ENCODE results near the gene CYP3A4.
"Not testable (repeated sequence)": the region's sequence is repeated elsewhere in the genome, so short reads cannot be mapped to it uniquely, and the experiment has no call there.

The CYP3A4 gene

GRCh38 chr7:99784007-99784406, at the start of gene CYP3A4:
CYP3A4 (minus strand) TSS chr7:99784184; CDS start chr7:99784081, 103 bp downstream.
- no peak for DNase-seq

- DNase-seq: no peak
Measured at GRCh38 chr7:99833289-99833877, 49.4 kb upstream of the CYP3A4 start.

- DNase-seq: no peak
Measured at GRCh38 chr7:99831595-99831994, 47.6 kb upstream of the CYP3A4 start.

GRCh38 chr7:99829524-99830160, 45.7 kb upstream of the CYP3A4 start:
- DNase-seq: no peak

DNA sequence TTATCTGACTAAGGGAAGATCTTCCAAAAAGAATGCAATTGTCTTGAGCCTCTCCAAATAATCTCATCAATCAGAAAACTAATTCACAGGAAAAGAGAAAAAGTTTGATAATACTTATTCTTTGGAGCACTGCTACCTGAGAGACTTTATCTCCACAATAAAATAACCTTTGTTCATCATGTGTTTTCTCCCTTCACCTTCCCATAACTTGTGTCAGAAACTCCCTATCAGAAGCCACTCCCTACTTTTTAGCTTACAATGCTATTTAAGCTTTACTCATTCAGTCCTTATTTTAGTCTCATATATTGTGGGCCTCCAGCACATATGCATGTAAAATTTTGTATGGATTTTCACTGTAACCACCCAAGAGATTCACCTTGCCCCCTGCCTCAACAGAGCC, 44.8 kb upstream of the CYP3A4 start:
- DNase-seq: no peak

DNA sequence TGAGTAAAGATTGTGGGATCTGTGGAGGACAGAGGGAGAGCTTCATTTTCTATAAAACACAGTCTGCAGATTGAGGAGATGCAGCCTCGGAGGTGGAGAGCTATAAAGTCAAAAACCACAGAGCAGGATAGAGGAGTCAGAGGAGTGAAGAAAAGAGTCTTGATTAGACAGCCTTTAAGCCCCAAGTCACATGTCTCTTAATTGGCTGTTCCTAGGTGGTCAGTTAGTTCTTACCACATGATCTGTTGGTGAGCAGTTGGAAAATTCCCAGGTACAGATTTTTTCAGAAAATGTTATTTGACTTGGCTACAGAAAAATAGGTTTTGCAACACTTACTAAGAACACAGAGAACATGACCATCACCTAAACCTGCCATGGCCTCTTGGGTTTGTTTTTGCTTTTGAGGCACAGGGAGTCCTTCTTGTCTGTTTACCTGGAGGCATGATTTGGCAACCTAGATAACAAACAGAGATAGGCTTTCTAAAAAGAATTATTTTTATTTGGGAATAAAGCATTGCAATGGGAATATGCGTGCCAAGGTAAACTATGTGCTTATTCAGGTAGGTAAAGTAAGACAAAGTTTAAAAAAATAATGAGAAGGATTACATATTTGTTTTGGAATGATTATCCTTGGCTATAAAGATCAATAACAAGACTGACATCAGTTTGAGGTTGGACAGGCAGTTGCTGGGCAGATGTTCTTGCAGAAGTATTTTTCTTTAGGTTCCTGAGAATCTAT, 43.2 kb upstream of the CYP3A4 start:
- no peak for DNase-seq

DNA sequence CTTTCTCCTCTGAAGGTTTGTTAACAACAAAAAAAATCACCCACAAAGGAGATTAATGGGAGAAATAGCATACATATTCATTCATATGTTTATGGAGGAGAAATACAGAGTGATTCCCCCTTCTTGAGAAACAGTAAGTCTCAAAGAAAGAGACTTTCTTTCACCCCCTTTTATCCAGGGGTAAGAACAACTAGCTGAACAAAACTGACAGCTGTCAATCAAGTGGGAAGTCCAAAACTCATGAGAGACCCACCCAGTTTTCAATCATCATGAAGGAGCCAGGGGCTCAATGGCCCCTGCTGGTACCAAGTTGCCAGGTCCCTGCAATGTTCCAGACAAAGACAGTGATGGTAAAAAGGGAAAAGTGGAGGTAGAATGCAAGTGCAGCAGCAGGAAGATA, 41.9 kb upstream of the CYP3A4 start:
- no peak for DNase-seq

- no peak for DNase-seq
Measured at GRCh38 chr7:99825452-99825851, 41.5 kb upstream of the CYP3A4 start.

GRCh38 chr7:99824091-99824490, 40.1 kb upstream of the CYP3A4 start:
- DNase-seq: no peak

DNA sequence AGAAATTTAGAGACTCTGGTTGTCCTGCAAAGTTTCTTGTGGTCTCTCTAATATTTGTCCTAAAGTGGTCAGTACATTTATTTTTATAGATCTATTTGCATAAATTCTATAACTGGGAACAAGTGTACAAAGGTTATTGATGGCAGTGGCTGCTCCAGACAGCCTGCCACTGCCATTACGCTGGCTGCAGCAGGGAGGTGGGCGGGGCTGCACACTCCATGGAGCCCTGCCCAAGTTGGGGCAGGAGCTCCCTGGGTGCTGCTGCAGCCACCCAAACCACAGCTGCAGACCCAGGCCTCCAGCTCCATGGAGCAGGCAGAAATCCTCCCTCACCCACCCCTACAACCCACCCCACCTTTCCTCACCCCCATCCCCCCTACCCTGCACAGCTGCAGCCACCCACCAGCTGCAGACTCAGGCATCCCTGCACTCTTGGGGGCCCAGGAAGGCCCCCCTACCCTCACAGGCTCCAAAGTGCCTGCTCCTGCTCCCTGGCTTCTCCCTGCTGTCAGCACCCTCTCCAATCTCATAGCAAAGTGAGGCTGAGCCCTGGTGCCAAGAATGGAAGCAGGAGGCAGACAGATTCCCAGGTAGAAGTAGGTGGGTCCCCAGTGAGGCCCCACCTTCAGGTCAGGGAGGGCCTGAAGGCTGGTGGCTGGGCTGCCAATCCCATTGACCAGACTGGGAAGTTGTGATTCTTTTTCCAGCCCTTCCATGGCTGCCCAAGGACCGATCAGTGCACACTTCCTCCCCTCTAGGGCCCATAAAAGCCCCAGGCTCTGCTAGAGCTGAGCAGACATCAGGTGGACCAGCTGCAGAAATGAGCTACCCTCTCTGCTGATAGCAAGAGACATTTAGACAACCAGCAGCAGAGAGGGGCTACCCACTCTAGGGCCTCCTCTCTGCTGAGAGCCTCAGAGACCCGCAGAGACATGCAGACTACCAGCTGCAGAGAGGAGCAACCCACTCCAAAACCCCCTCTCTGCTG, 39.0 kb upstream of the CYP3A4 start:
- DNase-seq: no peak

GRCh38 chr7:99820408-99821027, 36.5 kb upstream of the CYP3A4 start:
- no peak for DNase-seq

DNA sequence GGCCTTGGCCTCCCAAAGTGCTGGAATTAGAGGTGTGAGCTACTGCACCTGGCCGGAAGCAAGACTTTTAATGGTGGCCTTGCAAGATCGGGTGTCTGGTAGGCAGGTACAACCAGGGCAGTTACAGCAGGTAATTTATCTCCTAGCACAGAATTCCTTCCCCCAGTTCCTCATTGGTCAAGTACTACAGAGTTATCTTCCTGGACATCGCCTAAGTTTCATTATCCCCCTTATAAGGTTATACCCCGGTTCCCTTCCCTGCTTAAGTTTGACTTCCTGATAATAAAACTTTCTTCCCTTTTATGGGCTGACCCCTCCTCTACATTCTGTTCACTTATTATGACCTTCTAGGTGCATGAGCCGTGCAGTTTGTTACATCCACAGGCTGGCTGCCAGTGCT, 24.8 kb upstream of the CYP3A4 start:
- DNase-seq: no peak

DNA sequence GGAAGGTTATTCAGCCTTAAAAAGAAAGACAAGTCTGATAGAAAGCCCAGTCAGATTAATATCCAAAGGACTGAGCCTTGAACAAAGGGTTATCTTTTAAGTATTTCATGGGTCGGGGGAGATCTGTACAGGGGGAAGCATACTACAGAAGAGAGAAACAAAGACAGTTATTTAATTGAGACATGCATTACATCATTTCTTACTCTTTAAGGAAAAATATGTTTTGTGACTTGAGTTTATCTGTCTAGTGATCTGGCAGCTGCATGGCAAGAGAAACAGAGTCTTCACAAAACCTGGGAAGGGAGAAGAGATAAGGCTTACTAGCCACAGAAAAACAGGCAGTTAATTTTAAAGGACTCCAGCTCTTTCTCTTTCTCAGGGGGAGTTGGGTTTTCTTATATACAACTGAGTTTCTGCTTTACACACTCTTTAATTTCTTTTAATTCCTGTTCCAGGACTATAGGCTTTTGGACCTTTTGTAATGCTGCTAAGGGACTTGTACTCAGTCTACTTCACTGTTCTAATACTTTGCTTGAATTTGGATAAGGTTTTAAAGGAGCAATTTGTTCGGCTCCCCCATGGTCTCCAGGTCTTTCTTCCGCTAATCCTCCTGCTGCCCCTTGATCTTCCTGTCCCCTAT, 23.0 kb upstream of the CYP3A4 start:
- no peak for DNase-seq

DNA sequence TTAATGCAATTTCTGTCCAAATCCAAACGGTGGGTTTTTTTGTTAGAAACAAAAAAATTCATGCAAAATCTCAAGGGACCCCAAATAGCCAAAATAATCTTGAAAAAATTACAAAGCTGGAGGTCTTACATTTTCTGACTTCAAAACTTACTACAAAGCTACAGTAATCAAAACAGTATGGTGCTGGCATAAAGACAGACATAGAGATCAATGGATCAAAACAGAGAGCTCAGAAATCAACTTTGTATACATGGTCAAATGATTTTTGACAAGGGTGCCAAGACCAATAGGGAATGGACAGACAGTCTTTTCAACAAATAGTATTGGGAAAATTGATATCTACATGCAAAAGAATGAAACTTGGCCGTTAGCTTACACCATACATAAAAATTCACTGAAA, 21.7 kb upstream of the CYP3A4 start:
- DNase-seq: no peak

DNA sequence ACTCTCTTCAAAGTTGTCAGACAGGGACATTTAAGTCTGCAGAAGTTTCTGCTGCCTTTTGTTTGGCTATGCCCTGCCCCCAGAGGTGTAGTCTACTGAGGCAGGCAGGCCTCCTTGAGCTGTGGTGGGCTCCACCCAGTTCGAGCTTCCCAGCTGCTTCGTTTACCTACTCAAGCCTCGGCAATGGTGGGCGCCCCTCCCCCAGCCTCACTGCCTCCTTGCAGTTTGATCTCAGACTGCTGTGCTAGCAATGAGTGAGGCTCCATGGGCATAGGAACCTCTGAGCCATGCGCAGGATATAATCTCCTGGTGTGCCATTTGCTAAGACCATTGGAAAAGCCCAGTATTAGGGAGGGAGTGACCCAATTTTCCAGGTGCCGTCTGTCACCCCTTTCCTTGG, 19.1 kb upstream of the CYP3A4 start:
- DNase-seq: not testable (repeated sequence)

GRCh38 chr7:99801407-99801806, 17.4 kb upstream of the CYP3A4 start:
- not testable (repeated sequence) for DNase-seq

DNA sequence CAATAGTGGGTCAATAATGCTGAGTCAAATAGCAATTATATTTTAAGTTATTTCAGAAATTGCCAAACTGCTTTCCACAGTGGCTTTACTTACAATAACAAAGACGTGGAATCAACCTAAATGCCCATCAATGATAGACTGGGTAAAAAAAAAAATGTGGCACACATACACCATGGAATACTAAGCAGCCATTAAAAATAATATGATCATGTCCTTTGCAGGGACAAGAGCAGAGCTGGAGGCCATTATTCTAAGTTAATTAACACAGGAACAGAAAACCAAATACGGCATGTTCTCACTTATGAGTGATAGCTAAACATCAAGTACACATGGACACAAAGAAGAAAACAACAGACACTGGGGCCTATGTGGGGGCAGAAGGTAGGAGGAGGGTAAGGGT, 15.0 kb upstream of the CYP3A4 start:
- DNase-seq: no peak

- not testable (repeated sequence) for DNase-seq
Measured at GRCh38 chr7:99795864-99796263, 11.9 kb upstream of the CYP3A4 start.

DNA sequence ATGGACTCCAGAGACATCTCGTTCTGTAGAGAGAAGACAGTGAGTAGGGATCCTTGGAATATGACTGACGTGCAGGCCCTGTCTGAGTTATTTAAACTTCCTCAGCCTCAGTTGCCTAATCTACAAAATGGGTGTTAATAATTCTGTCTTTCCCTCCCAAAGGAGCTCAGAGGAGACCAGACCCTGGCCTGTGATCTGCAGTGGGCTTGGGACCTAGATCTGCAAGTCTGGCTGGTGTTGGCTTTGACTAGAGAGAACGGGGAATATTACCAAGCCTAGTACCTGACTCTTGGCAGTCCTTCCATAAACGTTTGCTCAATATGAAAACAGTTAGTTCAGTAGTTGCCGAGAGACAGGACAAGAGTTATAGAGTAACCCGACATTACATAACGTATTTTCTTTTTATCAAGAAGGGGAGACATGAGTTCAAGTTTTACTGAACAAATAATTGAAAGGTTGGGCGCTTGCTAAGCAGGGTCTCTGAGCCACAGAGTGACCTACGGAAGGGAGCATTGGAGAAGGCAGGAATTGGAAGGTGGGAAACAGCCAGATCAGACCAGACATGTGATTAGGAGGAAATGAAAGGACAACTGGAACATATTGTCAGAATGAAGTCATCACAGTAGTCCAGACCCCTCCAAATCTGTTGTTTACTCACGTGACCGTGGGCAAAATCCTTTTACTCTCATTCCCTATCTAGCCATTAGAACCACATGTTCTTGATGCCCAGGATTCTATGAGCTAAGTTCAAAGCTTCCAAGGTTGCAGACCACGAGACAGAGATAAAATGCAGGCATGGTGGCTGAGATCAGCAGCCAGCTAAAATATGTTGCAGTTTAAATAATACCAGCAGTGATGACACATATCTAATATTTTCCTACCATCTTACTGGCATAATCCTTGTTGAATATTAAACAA, 10.9 kb upstream of the CYP3A4 start:
- no peak for DNase-seq

- DNase-seq: no peak
Measured at GRCh38 chr7:99793443-99793842, 9.5 kb upstream of the CYP3A4 start.

DNA sequence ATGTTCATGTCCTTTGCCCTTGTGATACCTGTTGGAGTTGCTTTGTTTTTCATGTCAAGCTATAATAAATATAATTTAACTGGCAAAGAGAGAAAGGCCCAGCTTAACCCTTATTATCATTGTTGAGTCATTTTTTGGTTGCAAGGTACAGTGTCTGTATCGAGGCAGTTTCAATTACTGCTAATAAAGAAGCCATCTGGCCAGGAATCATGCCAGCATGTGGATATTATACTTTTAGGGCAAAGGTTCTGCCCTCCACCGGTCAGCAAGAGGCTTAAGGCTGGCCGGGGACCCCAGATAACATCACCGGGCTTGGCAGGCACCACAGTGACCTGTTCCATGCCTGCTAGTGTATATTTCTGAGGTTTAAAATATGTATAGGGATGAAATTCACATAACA, 9.0 kb upstream of the CYP3A4 start:
- DNase-seq: no peak
